Peyer's patch (tissue), 4 donors: ENCODE measurements around the gene ADAMTS4.

Experiments
- POLR2A ChIP-seq, 2 donors: fragments of 450-650 bp; IDR thresholded peaks; one replicate each; pipeline ENCODE4 v1.5.1; 2017; ENCODE audit warnings: antibody characterized with exemption in 2 of 2, mild to moderate bottlenecking in 2 of 2, moderate library complexity in 2 of 2
- TF ChIP-seq, protein P1 (sequence below), 6 experiments: fragments of 450-650 bp in 4 of 6; fragments of 200-600 bp in 2 of 6; sonication (generic) in 1 of 6; IDR thresholded peaks; one replicate each; pipeline ENCODE4 v1.5.1; 2017 to 2019; ENCODE audit warnings: antibody characterized with exemption in 6 of 6, mild to moderate bottlenecking in 3 of 6, moderate library complexity in 1 of 6

DNA sequence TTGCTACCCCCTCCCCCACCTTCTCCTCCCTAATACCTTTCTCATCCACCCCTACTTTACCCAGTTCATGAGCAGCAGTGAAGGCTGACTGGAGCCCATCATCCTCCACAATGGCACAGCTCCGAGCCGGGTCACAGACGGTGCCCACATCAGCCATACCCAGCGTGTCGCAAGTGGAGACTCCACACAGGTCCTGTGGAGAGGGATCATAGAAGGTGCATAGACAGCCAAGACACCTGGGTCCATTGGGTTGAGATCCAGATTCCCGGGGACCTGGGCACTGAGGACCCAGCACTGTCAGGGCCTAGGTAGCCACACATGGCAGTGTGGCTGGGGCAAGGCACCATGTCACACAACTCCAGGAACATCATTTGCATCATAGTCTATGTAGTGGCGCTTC, 2.7 kb downstream of the ADAMTS4 start:
- TF ChIP-seq, protein P1, sequence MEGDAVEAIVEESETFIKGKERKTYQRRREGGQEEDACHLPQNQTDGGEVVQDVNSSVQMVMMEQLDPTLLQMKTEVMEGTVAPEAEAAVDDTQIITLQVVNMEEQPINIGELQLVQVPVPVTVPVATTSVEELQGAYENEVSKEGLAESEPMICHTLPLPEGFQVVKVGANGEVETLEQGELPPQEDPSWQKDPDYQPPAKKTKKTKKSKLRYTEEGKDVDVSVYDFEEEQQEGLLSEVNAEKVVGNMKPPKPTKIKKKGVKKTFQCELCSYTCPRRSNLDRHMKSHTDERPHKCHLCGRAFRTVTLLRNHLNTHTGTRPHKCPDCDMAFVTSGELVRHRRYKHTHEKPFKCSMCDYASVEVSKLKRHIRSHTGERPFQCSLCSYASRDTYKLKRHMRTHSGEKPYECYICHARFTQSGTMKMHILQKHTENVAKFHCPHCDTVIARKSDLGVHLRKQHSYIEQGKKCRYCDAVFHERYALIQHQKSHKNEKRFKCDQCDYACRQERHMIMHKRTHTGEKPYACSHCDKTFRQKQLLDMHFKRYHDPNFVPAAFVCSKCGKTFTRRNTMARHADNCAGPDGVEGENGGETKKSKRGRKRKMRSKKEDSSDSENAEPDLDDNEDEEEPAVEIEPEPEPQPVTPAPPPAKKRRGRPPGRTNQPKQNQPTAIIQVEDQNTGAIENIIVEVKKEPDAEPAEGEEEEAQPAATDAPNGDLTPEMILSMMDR (IDR thresholded peaks at IDR 0.05): no peak
- no peak for TF ChIP-seq POLR2A (IDR thresholded peaks at IDR 0.05)
